ENCODE data around the gene PREX1. TPM values are rescaled to one million over a fixed set of nuclear protein-coding genes. Genes with fewer than 3 reads are reported as not detected.

Gene PREX1
- total RNA-seq, 1 experiment from 2014 or later = 20.0 TPM

GRCh38 chr20:48718786-48719578, 108.8 kb downstream of the PREX1 start:
- Histone ChIP-seq H3K9me3 (ENCODE audit: control insufficient read depth, insufficient read depth, low read depth, low read length) (no peaks in the 10 kb centered on the region), H3K36me3 (ENCODE audit: control insufficient read depth, insufficient read depth, low read length) (no peaks in the 10 kb centered on the region), H3K27me3 (ENCODE audit: control insufficient read depth, insufficient read depth, low read length) (no peaks in the 10 kb centered on the region), H3K4me3 (ENCODE audit: low read depth in 2 of 2, low read length in 2 of 2) (no peak overlapping the region), H3K27ac (ENCODE audit: low read length) (no peak overlapping the region), H3K4me1 (ENCODE audit: control insufficient read depth, insufficient read depth, low read length) (peaks cover 13% of the 10 kb centered on the region)
- BruUV-seq (replicated peaks) = no TSS peak
- CTCF ChIA-PET = no interaction called here
- TF ChIP-seq REST (IDR thresholded peaks at IDR 0.05; ENCODE audit: insufficient read depth in 1 of 2, low read depth in 2 of 2, low read length in 1 of 2) (no peak), SIN3A (IDR thresholded peaks at IDR 0.05; ENCODE audit: borderline replicate concordance, insufficient read depth, low read depth, low read length) (no peak), POLR2AphosphoS5 (IDR thresholded peaks at IDR 0.05; ENCODE audit: low read depth, low read length) (no peak), CTCF (IDR thresholded peaks at IDR 0.05) (no peak), TCF7L2 (IDR thresholded peaks at IDR 0.05; ENCODE audit: low read depth, low read length) (no peak)
- POLR2A ChIA-PET = interaction anchor here (0.7 kb wide), 1 partner anchor 936 kb away, joined by 4 read pairs; no protein-coding TSS in a partner anchor
- DNase-seq (ENCODE audit: low read depth, low spot score) (no peak), ATAC-seq (no peak)
- in situ Hi-C loops (cut with HindIII; ENCODE audit: low pct_unique_long_range_greater_than_20kb, low sequenced_read_pairs) = no loop called here
- intact Hi-C loops (cut with micrococcal nuclease; ENCODE audit: unreplicated experiment) = no loop called here

- ChIA-PET POLR2A (interaction anchor here (0.7 kb wide), 1 partner anchor 231 kb away, joined by 3 read pairs; no protein-coding TSS in a partner anchor), CTCF (no interaction called here)
- ATAC-seq (no peak), DNase-seq (ENCODE audit: low read depth, low spot score) (no peak)
- intact Hi-C loops (cut with micrococcal nuclease; ENCODE audit: unreplicated experiment) = no loop called here
- BruUV-seq (replicated peaks) = no TSS peak
- Histone ChIP-seq H3K4me3 (ENCODE audit: low read depth in 2 of 2, low read length in 2 of 2) (no peak overlapping the region), H3K9me3 (ENCODE audit: control insufficient read depth, insufficient read depth, low read depth, low read length) (no peaks in the 10 kb centered on the region), H3K36me3 (ENCODE audit: control insufficient read depth, insufficient read depth, low read length) (no peaks in the 10 kb centered on the region), H3K4me1 (ENCODE audit: control insufficient read depth, insufficient read depth, low read length) (peaks cover 2% of the 10 kb centered on the region), H3K27me3 (ENCODE audit: control insufficient read depth, insufficient read depth, low read length) (no peaks in the 10 kb centered on the region), H3K27ac (ENCODE audit: low read length) (no peak overlapping the region)
- in situ Hi-C loops (cut with HindIII; ENCODE audit: low pct_unique_long_range_greater_than_20kb, low sequenced_read_pairs) = no loop called here
- TF ChIP-seq CTCF (IDR thresholded peaks at IDR 0.05) (no peak), SIN3A (IDR thresholded peaks at IDR 0.05; ENCODE audit: borderline replicate concordance, insufficient read depth, low read depth, low read length) (no peak), POLR2AphosphoS5 (IDR thresholded peaks at IDR 0.05; ENCODE audit: low read depth, low read length) (no peak), REST (IDR thresholded peaks at IDR 0.05; ENCODE audit: insufficient read depth in 1 of 2, low read depth in 2 of 2, low read length in 1 of 2) (no peak), TCF7L2 (IDR thresholded peaks at IDR 0.05; ENCODE audit: low read depth, low read length) (no peak)
Measured at GRCh38 chr20:48717680-48718223, 110.0 kb downstream of the PREX1 start.

All from Panc1 (cell line).